SK-N-SH (cell line): ENCODE measurements around the gene PCDHA8. TPM values are rescaled to one million over a fixed set of nuclear protein-coding genes. Genes with fewer than 3 reads are reported as not detected.
"Not testable (repeated sequence)": the region's sequence is repeated elsewhere in the genome, so short reads cannot be mapped to it uniquely, and the experiment has no call there.

ENCODE experiments used
- CTCF ChIA-PET: fragments of 300-600, 350-600 bp; formaldehyde crosslinking; extraction: SDS; loops from one replicate; lab custom pipeline; 2021; lab: Yijun Ruan, JAX
- POLR2A ChIA-PET: fragments of 350-600 bp; sonication (Branson Sonifier 250); formaldehyde crosslinking; extraction: SDS; loops from one replicate; lab custom pipeline; 2020; ENCODE audit warnings: antibody characterized with exemption, inconsistent platforms; lab: Yijun Ruan, JAX
- DNase-seq: peaks from one replicate; pipeline ENCODE4 v3.0.0; 2012
- H2AFZ ChIP-seq: fragments of 200-600 bp; sonication (generic); 2 replicates; pipeline ENCODE4 v1.8.1; 2016; ENCODE audit warnings: antibody characterized with exemption, mild to moderate bottlenecking, low read depth
- H3F3A ChIP-seq: fragments of 200-600 bp; sonication (generic); replicated peaks from 2 replicates; pipeline ENCODE3; 2016; ENCODE audit warnings: antibody characterized with exemption, mild to moderate bottlenecking; ENCODE audit not compliant: insufficient read depth
- H3K27ac ChIP-seq, 2 experiments: fragments of 200-500 bp in 1 of 2; fragments of 200-600 bp in 1 of 2; sonication (Bioruptor generic) in 1 of 2; sonication (generic), shearing (Covaris generic) in 1 of 2; 2 replicates each; pipeline versions ENCODE4 v1.5.1 to v1.6.1; 2014 to 2016; ENCODE audit warnings: low read depth in 2 of 2, inconsistent platforms in 1 of 2, low read length in 1 of 2, mild to moderate bottlenecking in 1 of 2, mixed read lengths in 1 of 2
- H3K27me3 ChIP-seq: fragments of 200-600 bp; sonication (generic), shearing (Covaris generic); 2 replicates; pipeline ENCODE4 v1.6.1; 2016; ENCODE audit warnings: mixed run types; ENCODE audit not compliant: insufficient read depth
- H3K36me3 ChIP-seq, 2 experiments: fragments of 200-500 bp in 1 of 2; fragments of 200-600 bp in 1 of 2; sonication (Bioruptor generic) in 1 of 2; sonication (generic) in 1 of 2; replicated peaks in 1 of 2; 2 replicates each; pipeline versions ENCODE3 to v1.5.1; 2014 to 2016; ENCODE audit warnings: low read length in 1 of 2, mild to moderate bottlenecking in 1 of 2; ENCODE audit not compliant: insufficient read depth in 2 of 2, control insufficient read depth in 1 of 2
- H3K4me1 ChIP-seq, 2 experiments: fragments of 200-500 bp in 1 of 2; fragments of 200-600 bp in 1 of 2; sonication (Bioruptor generic) in 1 of 2; sonication (generic), shearing (Covaris generic) in 1 of 2; 2 replicates each; pipeline versions ENCODE4 v1.5.1 to v1.6.1; 2014 to 2016; ENCODE audit warnings: low read depth in 1 of 2, low read length in 1 of 2, mixed run types in 1 of 2; ENCODE audit not compliant: insufficient read depth in 2 of 2, control insufficient read depth in 1 of 2
- H3K4me2 ChIP-seq: fragments of 200-600 bp; sonication (generic), shearing (Covaris generic); 2 replicates; pipeline ENCODE4 v1.6.1; 2017; ENCODE audit warnings: mixed run types
- H3K4me3 ChIP-seq, 2 experiments: fragments of 200-500 bp in 1 of 2; fragments of 200-600 bp in 1 of 2; sonication (Bioruptor generic) in 1 of 2; sonication (generic), shearing (Covaris generic) in 1 of 2; 2 replicates each; pipeline versions ENCODE4 v1.5.1 to v1.8.1; 2014 to 2016; ENCODE audit warnings: low read depth in 2 of 2, inconsistent platforms in 1 of 2, low read length in 1 of 2, mild to moderate bottlenecking in 1 of 2, mixed read lengths in 1 of 2, moderate library complexity in 1 of 2
- H3K79me2 ChIP-seq: fragments of 200-600 bp; sonication (generic); 2 replicates; pipeline ENCODE4 v1.8.1; 2017; ENCODE audit warnings: mild to moderate bottlenecking; ENCODE audit not compliant: insufficient read depth
- H3K9ac ChIP-seq: fragments of 200-600 bp; sonication (generic); 2 replicates; pipeline ENCODE4 v1.6.1; 2017; ENCODE audit warnings: mixed run types
- H3K9me2 ChIP-seq: fragments of 200-600 bp; sonication (generic); 2 replicates; pipeline ENCODE4 v1.6.1; 2017; ENCODE audit warnings: mixed run types
- H3K9me3 ChIP-seq: fragments of 200-600 bp; sonication (generic); 2 replicates; pipeline ENCODE4 v1.6.1; 2017; ENCODE audit warnings: mixed run types, mild to moderate bottlenecking, moderate library complexity
- H4K20me1 ChIP-seq: fragments of 200-600 bp; sonication (generic); 2 replicates; pipeline ENCODE4 v1.6.1; 2017; ENCODE audit warnings: mild to moderate bottlenecking, mixed run types; ENCODE audit not compliant: insufficient read depth
- FOXJ3 ChIP-seq: sonication (generic); formaldehyde crosslinking; IDR thresholded peaks from 2 replicates; pipeline ENCODE4 v1.5.1; 2020; ENCODE audit warnings: mild to moderate bottlenecking, missing genetic modification reagents
- FOXM1 ChIP-seq: IDR thresholded peaks from 2 replicates; pipeline ENCODE4 v1.4.0; 2012; ENCODE audit warnings: low read depth, mild to moderate bottlenecking
- RAD21 ChIP-seq: IDR thresholded peaks from 2 replicates; pipeline ENCODE4 v1.6.1; 2012; ENCODE audit warnings: mild to moderate bottlenecking, low read length
- TEAD4 ChIP-seq: IDR thresholded peaks from 2 replicates; pipeline ENCODE4 v1.4.0; 2012; ENCODE audit warnings: mild to moderate bottlenecking, borderline replicate concordance; ENCODE audit not compliant: insufficient read depth
- USF1 ChIP-seq: IDR thresholded peaks from 2 replicates; pipeline ENCODE4 v1.4.0; 2012; ENCODE audit warnings: low read depth, borderline replicate concordance
- YY1 ChIP-seq: IDR thresholded peaks from 2 replicates; pipeline ENCODE4 v1.4.0; 2012; ENCODE audit warnings: low read depth, mild to moderate bottlenecking
- WGBS: methylation state at CpG from one replicate; pipeline ENCODE4 v1.1.6; 2017; ENCODE audit warnings: low lambda C conversion rate; 5-methylcytosine and 5-hydroxymethylcytosine counted together
- polyA plus RNA-seq, 3 experiments: library from polyadenylated mRNA; depleted of rRNA; stranded (reverse); fragments of >200 nt; gene quantifications; 2 replicates each; pipeline ENCODE4 v1.2.3, GENCODE V29; 2012

The PCDHA8 gene
- polyA plus RNA-seq, 1 of the 3 experiments (the other 2 are of a cell fraction) = 0.54 TPM

GRCh38 chr5:140821375-140822280 is 19.4 kb upstream of the PCDHA8 start, which contains the start of gene PCDHA5:
PCDHA5 (plus strand) TSS chr5:140821613.
- no peak within 1 kb of the TSS for H3K9ac ChIP-seq
- no peaks in the 10 kb centered on the region for H3K27me3 ChIP-seq
- no peak for DNase-seq
- WGBS = 75% methylated on average over 39 of the region's 39 CpGs
- H3K36me3 ChIP-seq = no peaks in the 10 kb centered on the region
- no peak within 1 kb of the TSS for H2AFZ ChIP-seq
- no peak within 1 kb of the TSS for H3K27ac ChIP-seq
- CTCF ChIA-PET = interaction anchor here (0.6 to 2.9 kb wide), 6 partner anchors 14 to 187 kb away, joined by 3 to 14 read pairs (median 4); partner anchors contain the start of genes PCDHA4, PCDHA8 and PCDHAC1
- H3K4me1 ChIP-seq = no peaks in the 10 kb centered on the region
- H3K9me2 ChIP-seq = no peaks in the 10 kb centered on the region
- TF ChIP-seq FOXJ3 (CRISPR knock-in tag) (no peak), FOXM1 (no peak), YY1 (no peak)
- no peak within 1 kb of the TSS for H3K4me2 ChIP-seq
- no peaks in the 10 kb centered on the region for H3K9me3 ChIP-seq
- no peaks in the 10 kb centered on the region for H3K79me2 ChIP-seq
- H3K4me3 ChIP-seq = no peak within 1 kb of the TSS
- H4K20me1 ChIP-seq = no peaks in the 10 kb centered on the region
- H3F3A ChIP-seq = no peaks in the 10 kb centered on the region
- POLR2A ChIA-PET = no interaction called here

GRCh38 chr5:140822281-140822629 is 18.7 kb upstream of the PCDHA8 start:
- no peak overlapping the region for H2AFZ ChIP-seq
- no peaks in the 10 kb centered on the region for H3K4me1 ChIP-seq
- ChIA-PET POLR2A (no interaction called here), CTCF (interaction anchor here (0.6 to 2.9 kb wide), 3 partner anchors 15 to 187 kb away, joined by 5 to 14 read pairs (median 10); partner anchors contain the start of genes PCDHA4 and PCDHA8)
- no peaks in the 10 kb centered on the region for H3K27me3 ChIP-seq
- no peaks in the 10 kb centered on the region for H3K79me2 ChIP-seq
- H3K27ac ChIP-seq = no peak overlapping the region
- TF ChIP-seq USF1 (no peak), FOXJ3 (CRISPR knock-in tag) (no peak), RAD21 (no peak), TEAD4 (no peak)
- no peak overlapping the region for H3K4me2 ChIP-seq
- WGBS = 18% methylated on average over 6 of the region's 6 CpGs
- H3K4me3 ChIP-seq = no peak overlapping the region
- no peaks in the 10 kb centered on the region for H3F3A ChIP-seq
- no peak for DNase-seq
- no peaks in the 10 kb centered on the region for H3K9me2 ChIP-seq
- no peaks in the 10 kb centered on the region for H3K9me3 ChIP-seq
- H4K20me1 ChIP-seq = no peaks in the 10 kb centered on the region
- no peaks in the 10 kb centered on the region for H3K36me3 ChIP-seq
- H3K9ac ChIP-seq = no peak overlapping the region

GRCh38 chr5:140822969-140823368 is 18.0 kb upstream of the PCDHA8 start:
- H3K27ac ChIP-seq, H3K27me3 ChIP-seq, H3K4me2 ChIP-seq, H3K9me3 ChIP-seq, POLR2A ChIA-PET, H3K36me3 ChIP-seq, H3K9me2 ChIP-seq, H3K4me3 ChIP-seq, H3K9ac ChIP-seq, H3K79me2 ChIP-seq, H3F3A ChIP-seq, H3K4me1 ChIP-seq, H4K20me1 ChIP-seq, CTCF ChIA-PET, DNase-seq, H2AFZ ChIP-seq: not testable (repeated sequence)
- 88% methylated on average over 28 of the region's 48 CpGs for WGBS
